HG03103 (cell line): ENCODE data around the gene C12orf75.

Experiments
- ATAC-seq: cut with Tn5 transposase; IDR thresholded peaks from one replicate; pipeline ENCODE4 v1.9.1; 2021; ENCODE audit warnings: low read depth; ENCODE audit not compliant: unreplicated experiment

Gene C12orf75

GRCh38 chr12:105409279-105409678 is 78.8 kb downstream of the C12orf75 start:
- no peak for ATAC-seq

DNA sequence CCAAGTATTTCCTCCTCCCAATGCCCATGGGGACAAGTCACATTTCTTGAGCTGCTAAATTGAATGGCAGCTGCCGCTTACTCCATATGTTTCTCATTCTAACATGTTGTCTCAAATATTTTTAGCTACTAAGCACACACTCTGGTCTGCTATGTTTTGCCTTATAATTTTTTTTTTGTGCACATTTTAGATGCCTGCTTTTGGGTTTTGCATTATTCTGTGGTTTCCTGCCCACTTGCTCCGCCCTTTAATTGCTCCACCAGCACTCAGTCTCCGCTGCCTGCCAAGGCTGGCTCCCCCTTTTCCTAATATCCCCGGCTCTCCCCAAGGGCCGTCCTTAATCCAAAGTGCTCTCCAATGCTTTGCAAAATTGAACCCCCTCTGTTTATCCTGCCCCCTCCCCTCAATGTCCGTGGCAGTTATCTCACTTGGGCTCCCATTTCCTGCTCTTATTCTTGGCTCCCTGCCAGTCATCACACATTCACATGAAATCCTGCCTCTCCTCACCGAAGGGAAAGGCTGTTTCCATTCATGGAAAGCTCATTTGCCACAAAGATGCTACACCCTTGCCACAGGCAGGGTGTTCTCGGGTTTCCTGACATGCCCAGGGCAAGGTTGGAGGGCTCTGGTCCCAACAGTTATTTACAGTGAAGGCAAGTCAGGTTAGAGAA is 79.4 kb downstream of the C12orf75 start:
- no peak for ATAC-seq

- ATAC-seq = no peak
Observed at GRCh38 chr12:105413911-105414487, 83.5 kb downstream of the C12orf75 start.

DNA sequence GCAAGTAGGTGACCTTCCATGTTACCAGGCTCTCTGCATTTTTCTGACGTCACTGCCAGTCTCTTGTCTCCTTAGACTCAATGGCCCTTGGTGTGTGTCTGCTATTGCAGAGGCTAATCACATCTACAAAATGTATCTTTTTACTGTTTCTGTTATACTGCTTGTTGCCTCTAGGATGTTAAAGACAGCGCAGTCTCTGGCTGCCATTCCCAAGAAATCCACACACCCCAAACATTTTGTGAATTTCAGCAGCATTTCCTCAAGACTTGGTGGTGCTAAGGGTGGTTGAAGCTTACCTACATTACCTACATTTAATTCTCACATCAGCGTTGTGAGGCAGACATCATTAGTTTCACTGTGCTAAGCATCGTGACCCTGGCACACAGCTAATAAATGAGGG is 87.2 kb downstream of the C12orf75 start:
- ATAC-seq = no peak

- no peak for ATAC-seq
Observed at GRCh38 chr12:105418229-105418628, 87.7 kb downstream of the C12orf75 start.

DNA sequence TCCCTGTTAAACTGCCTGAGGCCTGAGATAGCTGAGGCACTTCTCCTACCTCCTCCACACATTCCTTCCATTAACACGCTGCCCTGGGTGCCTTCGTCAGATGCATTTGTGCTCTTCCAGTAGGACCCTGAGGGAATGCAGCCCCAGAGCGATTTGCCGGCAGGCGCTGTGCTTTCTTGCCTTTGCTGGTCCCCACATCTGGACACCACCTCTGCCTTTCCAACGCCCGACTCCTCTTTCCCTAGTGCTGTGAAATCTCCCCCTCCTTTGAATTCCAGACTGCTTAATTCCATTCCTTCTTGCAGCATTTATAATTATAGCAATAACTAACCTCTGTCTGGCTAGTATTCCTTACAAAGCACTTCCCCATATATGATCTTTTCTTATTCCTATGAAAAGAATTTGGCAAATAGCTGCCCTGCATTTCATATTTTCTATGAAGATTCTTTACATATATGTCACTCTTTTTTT is 88.4 kb downstream of the C12orf75 start:
- no peak for ATAC-seq

DNA sequence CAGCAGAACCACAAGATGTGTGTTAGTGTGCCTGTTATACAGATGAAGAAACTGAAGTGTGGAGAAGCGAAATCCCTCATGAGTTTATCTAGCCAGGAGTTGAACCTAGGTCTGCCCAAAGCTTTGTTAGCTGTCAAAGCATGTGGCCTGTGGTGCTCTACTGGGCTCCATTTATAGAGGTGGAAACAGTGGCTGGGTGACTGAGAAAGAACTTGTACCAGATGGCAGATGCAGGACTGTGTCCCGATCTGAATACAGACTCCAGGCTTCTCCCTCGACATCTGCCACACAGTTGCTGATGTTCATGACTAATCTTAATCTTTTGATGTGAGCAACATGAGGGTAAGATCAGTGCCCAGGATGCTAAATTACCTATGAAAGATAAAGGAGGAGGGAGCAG is 89.1 kb downstream of the C12orf75 start:
- no peak for ATAC-seq

DNA sequence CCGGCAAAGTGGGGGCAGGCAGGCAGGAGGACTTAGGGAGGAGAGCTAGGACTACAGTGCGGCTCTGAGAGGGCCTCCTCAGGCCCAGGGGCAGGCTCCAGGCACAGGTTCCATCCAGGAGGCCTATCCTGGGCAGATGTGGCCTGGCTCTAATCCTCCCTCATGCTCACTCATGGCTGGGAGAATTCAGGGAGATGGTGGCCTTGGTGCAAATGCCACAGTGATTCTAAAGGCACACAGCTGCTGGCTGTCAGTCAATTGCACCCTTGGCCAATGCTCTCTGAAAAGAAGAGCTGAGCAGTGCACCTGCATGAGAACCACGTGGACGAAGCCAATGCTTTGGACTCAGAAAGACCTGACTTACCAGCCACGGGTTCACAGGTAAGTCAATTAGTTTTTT is 89.6 kb downstream of the C12orf75 start:
- ATAC-seq = no peak

- no peak for ATAC-seq
Observed at GRCh38 chr12:105420659-105421240, 90.3 kb downstream of the C12orf75 start.
